Chondrocyte (in vitro differentiated cells): ENCODE data around the gene SNRNP27. TPM values are rescaled to one million over a fixed set of nuclear protein-coding genes. Genes with fewer than 3 reads are reported as not detected.

Experiments used
- DNase-seq: peaks from one replicate; pipeline ENCODE4 v3.0.0; 2021; ENCODE audit warnings: mixed read lengths, low spot score
- H3K27ac Mint-ChIP-seq: one replicate; pipeline ENCODE4 v1.8.0; 2021; ENCODE audit warnings: mild to moderate bottlenecking, moderate library complexity, mixed read lengths; ENCODE audit not compliant: unreplicated experiment
- H3K27me3 Mint-ChIP-seq: 2 replicates; pipeline ENCODE4 v1.8.0; 2021; ENCODE audit warnings: low read depth, mixed read lengths
- H3K36me3 Mint-ChIP-seq: 2 replicates; pipeline ENCODE4 v1.8.0; 2021; ENCODE audit warnings: low read depth, mixed read lengths
- H3K4me1 Mint-ChIP-seq: 2 replicates; pipeline ENCODE4 v1.8.0; 2021; ENCODE audit warnings: low read depth, mild to moderate bottlenecking, mixed read lengths
- H3K4me3 Mint-ChIP-seq: one replicate; pipeline ENCODE4 v1.8.0; 2021; ENCODE audit warnings: mild to moderate bottlenecking, moderate library complexity, mixed read lengths; ENCODE audit not compliant: unreplicated experiment
- H3K9me3 Mint-ChIP-seq: 2 replicates; pipeline ENCODE4 v1.8.0; 2021; ENCODE audit warnings: low read depth, mixed read lengths
- CTCF ChIP-seq: fragments of 200-600 bp; sonication (generic); IDR thresholded peaks from 2 replicates; pipeline ENCODE4 v1.5.0; 2021; ENCODE audit warnings: antibody characterized with exemption, mild to moderate bottlenecking, moderate library complexity
- total RNA-seq: library from RNA; stranded (reverse); gene quantifications from 3 replicates; pipeline ENCODE4 v1.2.1, GENCODE V29; 2021

SNRNP27 gene
- total RNA-seq, 1 donor from 2014 or later, result 48.6 TPM

- no peak for DNase-seq
- Mint-ChIP-seq H3K4me3 (no peak overlapping the region), H3K4me1 (peaks cover 30% of the 10 kb centered on the region), H3K9me3 (no peaks in the 10 kb centered on the region), H3K36me3 (peaks cover 12% of the 10 kb centered on the region), H3K27ac (peak overlapping the region; percentile 92), H3K27me3 (no peaks in the 10 kb centered on the region)
- TF ChIP-seq CTCF, result no peak
Observed at GRCh38 chr2:69917852-69918251, 24.1 kb downstream of the SNRNP27 start.

- DNase-seq, result no peak
- no peaks in the 10 kb centered on the region for H3K27me3 Mint-ChIP-seq
- no peak for TF ChIP-seq CTCF
- peaks cover 28% of the 10 kb centered on the region for H3K4me1 Mint-ChIP-seq
- H3K36me3 Mint-ChIP-seq, result peaks cover 13% of the 10 kb centered on the region
- H3K4me3 Mint-ChIP-seq, result no peak overlapping the region
- no peaks in the 10 kb centered on the region for H3K9me3 Mint-ChIP-seq
- H3K27ac Mint-ChIP-seq, result peak overlapping the region; percentile 92
Observed at GRCh38 chr2:69918401-69918800, 24.6 kb downstream of the SNRNP27 start.

GRCh38 chr2:69923116-69923515 is 29.4 kb downstream of the SNRNP27 start:
- Mint-ChIP-seq H3K36me3 (peaks cover 21% of the 10 kb centered on the region), H3K27me3 (no peaks in the 10 kb centered on the region), H3K4me3 (no peak overlapping the region), H3K9me3 (no peaks in the 10 kb centered on the region), H3K27ac (no peak overlapping the region), H3K4me1 (peaks cover 3% of the 10 kb centered on the region)
- no peak for DNase-seq
- TF ChIP-seq CTCF, result no peak

GRCh38 chr2:69926849-69927515 is 33.2 kb downstream of the SNRNP27 start:
- no peak for TF ChIP-seq CTCF
- H3K4me1 Mint-ChIP-seq, result peaks cover 4% of the 10 kb centered on the region
- H3K4me3 Mint-ChIP-seq, result no peak overlapping the region
- no peaks in the 10 kb centered on the region for H3K9me3 Mint-ChIP-seq
- no peaks in the 10 kb centered on the region for H3K27me3 Mint-ChIP-seq
- H3K27ac Mint-ChIP-seq, result no peak overlapping the region
- DNase-seq, result no peak
- H3K36me3 Mint-ChIP-seq, result peaks cover 15% of the 10 kb centered on the region

GRCh38 chr2:69931832-69932595 is 38.3 kb downstream of the SNRNP27 start:
- no peak for DNase-seq
- Mint-ChIP-seq H3K36me3 (peaks cover 21% of the 10 kb centered on the region), H3K27ac (peak overlapping the region; percentile 10), H3K27me3 (no peaks in the 10 kb centered on the region), H3K4me1 (peaks cover 35% of the 10 kb centered on the region), H3K4me3 (no peak overlapping the region), H3K9me3 (no peaks in the 10 kb centered on the region)
- no peak for TF ChIP-seq CTCF
